ENCODE measurements around the gene TBC1D1. TPM values are rescaled to one million over a fixed set of nuclear protein-coding genes. Genes with fewer than 3 reads are reported as not detected.
"Not testable (repeated sequence)": the region's sequence is repeated elsewhere in the genome, so short reads cannot be mapped to it uniquely, and the experiment has no call there.

The TBC1D1 gene
- total RNA-seq, 1 experiment from 2014 or later = 28.5 TPM

- Mint-ChIP-seq H3K27me3 (ENCODE audit: insufficient read depth, unreplicated experiment) (no peaks in the 10 kb centered on the region), H3K4me3 (ENCODE audit: unreplicated experiment) (no peak overlapping the region), H3K9me3 (ENCODE audit: unreplicated experiment) (peaks cover 9% of the 10 kb centered on the region), H3K36me3 (ENCODE audit: insufficient read depth, unreplicated experiment) (no peaks in the 10 kb centered on the region), H3K4me1 (ENCODE audit: low read depth, unreplicated experiment) (no peaks in the 10 kb centered on the region), H3K27ac (ENCODE audit: unreplicated experiment) (no peak overlapping the region)
- no TSS peak for BruUV-seq (replicated peaks)
- Histone ChIP-seq H3K27me3 (replicated peaks; ENCODE audit: control insufficient read depth, insufficient read depth, low read length) (no peaks in the 10 kb centered on the region), H3K4me1 (no peaks in the 10 kb centered on the region), H3K4me3 (ENCODE audit: low read depth, low read length) (no peak overlapping the region), H3K9me3 (no peaks in the 10 kb centered on the region), H3K36me3 (ENCODE audit: control insufficient read depth, insufficient read depth, low read length) (no peaks in the 10 kb centered on the region)
- intact Hi-C loops (cut with micrococcal nuclease; ENCODE audit: unreplicated experiment) = no loop called here
- TF ChIP-seq, protein P1, sequence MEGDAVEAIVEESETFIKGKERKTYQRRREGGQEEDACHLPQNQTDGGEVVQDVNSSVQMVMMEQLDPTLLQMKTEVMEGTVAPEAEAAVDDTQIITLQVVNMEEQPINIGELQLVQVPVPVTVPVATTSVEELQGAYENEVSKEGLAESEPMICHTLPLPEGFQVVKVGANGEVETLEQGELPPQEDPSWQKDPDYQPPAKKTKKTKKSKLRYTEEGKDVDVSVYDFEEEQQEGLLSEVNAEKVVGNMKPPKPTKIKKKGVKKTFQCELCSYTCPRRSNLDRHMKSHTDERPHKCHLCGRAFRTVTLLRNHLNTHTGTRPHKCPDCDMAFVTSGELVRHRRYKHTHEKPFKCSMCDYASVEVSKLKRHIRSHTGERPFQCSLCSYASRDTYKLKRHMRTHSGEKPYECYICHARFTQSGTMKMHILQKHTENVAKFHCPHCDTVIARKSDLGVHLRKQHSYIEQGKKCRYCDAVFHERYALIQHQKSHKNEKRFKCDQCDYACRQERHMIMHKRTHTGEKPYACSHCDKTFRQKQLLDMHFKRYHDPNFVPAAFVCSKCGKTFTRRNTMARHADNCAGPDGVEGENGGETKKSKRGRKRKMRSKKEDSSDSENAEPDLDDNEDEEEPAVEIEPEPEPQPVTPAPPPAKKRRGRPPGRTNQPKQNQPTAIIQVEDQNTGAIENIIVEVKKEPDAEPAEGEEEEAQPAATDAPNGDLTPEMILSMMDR (IDR thresholded peaks at IDR 0.05; ENCODE audit: insufficient read depth in 1 of 2, low read depth in 1 of 2, low read length in 1 of 2, severe bottlenecking in 1 of 2, unreplicated experiment in 1 of 2) = no peak
- POLR2A ChIA-PET = no interaction called here
- CTCF ChIA-PET = no interaction called here
- DNase-seq = no peak
Observed at GRCh38 chr4:38017609-38018008, 126.7 kb downstream of the TBC1D1 start.

DNA sequence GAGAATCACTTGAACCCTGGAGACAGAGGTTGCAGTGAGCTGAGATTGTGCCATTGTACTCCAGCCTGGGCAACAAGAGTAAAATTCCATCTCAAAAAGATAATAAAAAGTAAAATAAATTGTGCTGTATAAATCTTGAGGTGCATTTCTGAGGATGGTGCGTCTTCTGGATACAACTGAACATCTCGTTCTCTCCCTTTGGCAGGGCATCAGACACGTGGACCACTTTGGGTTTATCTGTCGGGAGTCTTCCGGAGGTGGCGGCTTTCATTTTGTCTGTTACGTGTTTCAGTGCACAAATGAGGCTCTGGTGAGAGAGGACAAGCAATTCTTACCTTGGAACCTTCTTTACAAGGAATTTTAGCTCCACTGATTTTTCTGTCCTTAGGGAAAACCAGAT is 129.5 kb downstream of the TBC1D1 start:
- no TSS peak for BruUV-seq (replicated peaks)
- POLR2A ChIA-PET = no interaction called here
- intact Hi-C loops (cut with micrococcal nuclease; ENCODE audit: unreplicated experiment) = no loop called here
- Histone ChIP-seq H3K27me3 (replicated peaks; ENCODE audit: control insufficient read depth, insufficient read depth, low read length) (no peaks in the 10 kb centered on the region), H3K4me3 (ENCODE audit: low read depth, low read length) (no peak overlapping the region), H3K4me1 (no peaks in the 10 kb centered on the region), H3K36me3 (ENCODE audit: control insufficient read depth, insufficient read depth, low read length) (no peaks in the 10 kb centered on the region), H3K9me3 (no peaks in the 10 kb centered on the region)
- TF ChIP-seq, protein P1 (IDR thresholded peaks at IDR 0.05; ENCODE audit: insufficient read depth in 1 of 2, low read depth in 1 of 2, low read length in 1 of 2, severe bottlenecking in 1 of 2, unreplicated experiment in 1 of 2) = no peak
- CTCF ChIA-PET = no interaction called here
- Mint-ChIP-seq H3K9me3 (ENCODE audit: unreplicated experiment) (peaks cover 9% of the 10 kb centered on the region), H3K4me3 (ENCODE audit: unreplicated experiment) (no peak overlapping the region), H3K27me3 (ENCODE audit: insufficient read depth, unreplicated experiment) (no peaks in the 10 kb centered on the region), H3K27ac (ENCODE audit: unreplicated experiment) (no peak overlapping the region), H3K4me1 (ENCODE audit: low read depth, unreplicated experiment) (no peaks in the 10 kb centered on the region), H3K36me3 (ENCODE audit: insufficient read depth, unreplicated experiment) (no peaks in the 10 kb centered on the region)
- DNase-seq = no peak

DNA sequence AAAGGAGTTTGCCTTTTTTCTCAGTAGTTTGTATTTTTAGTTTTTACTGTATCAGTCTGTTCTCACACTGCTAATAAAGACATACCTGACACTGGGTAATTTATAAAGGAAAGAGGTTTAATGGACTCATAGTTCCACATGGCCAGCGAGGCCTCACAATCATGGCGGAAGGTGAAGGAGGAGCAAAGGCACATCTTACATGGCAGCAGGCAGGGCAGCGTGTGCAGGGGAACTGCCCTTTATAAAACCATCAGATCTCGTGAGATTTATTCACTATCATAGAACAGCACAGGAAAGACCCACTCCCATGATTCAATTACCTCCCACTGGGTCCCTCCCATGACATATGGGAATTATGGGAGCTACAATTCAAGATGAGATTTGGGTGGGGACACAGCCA is 130.1 kb downstream of the TBC1D1 start:
- H3K9me3 ChIP-seq; H3K36me3 ChIP-seq (ENCODE audit: control insufficient read depth, insufficient read depth, low read length); intact Hi-C loops (cut with micrococcal nuclease; ENCODE audit: unreplicated experiment); BruUV-seq (replicated peaks); H3K36me3 Mint-ChIP-seq (ENCODE audit: insufficient read depth, unreplicated experiment); DNase-seq; H3K9me3 Mint-ChIP-seq (ENCODE audit: unreplicated experiment); H3K27me3 Mint-ChIP-seq (ENCODE audit: insufficient read depth, unreplicated experiment); H3K27ac Mint-ChIP-seq (ENCODE audit: unreplicated experiment); H3K4me1 ChIP-seq; H3K4me3 Mint-ChIP-seq (ENCODE audit: unreplicated experiment); H3K4me3 ChIP-seq (ENCODE audit: low read depth, low read length); POLR2A ChIA-PET; CTCF ChIA-PET; H3K4me1 Mint-ChIP-seq (ENCODE audit: low read depth, unreplicated experiment); H3K27me3 ChIP-seq (replicated peaks; ENCODE audit: control insufficient read depth, insufficient read depth, low read length): not testable (repeated sequence)

GRCh38 chr4:38021751-38022150 is 130.9 kb downstream of the TBC1D1 start:
- no TSS peak for BruUV-seq (replicated peaks)
- Mint-ChIP-seq H3K4me1 (ENCODE audit: low read depth, unreplicated experiment) (no peaks in the 10 kb centered on the region), H3K4me3 (ENCODE audit: unreplicated experiment) (no peak overlapping the region), H3K27ac (ENCODE audit: unreplicated experiment) (no peak overlapping the region), H3K36me3 (ENCODE audit: insufficient read depth, unreplicated experiment) (no peaks in the 10 kb centered on the region), H3K9me3 (ENCODE audit: unreplicated experiment) (peaks cover 9% of the 10 kb centered on the region), H3K27me3 (ENCODE audit: insufficient read depth, unreplicated experiment) (no peaks in the 10 kb centered on the region)
- ChIA-PET CTCF (no interaction called here), POLR2A (no interaction called here)
- H3K36me3 ChIP-seq (ENCODE audit: control insufficient read depth, insufficient read depth, low read length) = no peaks in the 10 kb centered on the region
- TF ChIP-seq, protein P1 (IDR thresholded peaks at IDR 0.05; ENCODE audit: insufficient read depth in 1 of 2, low read depth in 1 of 2, low read length in 1 of 2, severe bottlenecking in 1 of 2, unreplicated experiment in 1 of 2) = no peak
- H3K4me1 ChIP-seq = no peaks in the 10 kb centered on the region
- intact Hi-C loops (cut with micrococcal nuclease; ENCODE audit: unreplicated experiment) = no loop called here
- H3K9me3 ChIP-seq = no peaks in the 10 kb centered on the region
- H3K4me3 ChIP-seq (ENCODE audit: low read depth, low read length) = no peak overlapping the region
- DNase-seq = no peak
- no peaks in the 10 kb centered on the region for H3K27me3 ChIP-seq (replicated peaks; ENCODE audit: control insufficient read depth, insufficient read depth, low read length)

Data from Caco-2 (cell line).